OCI-LY1 (cell line): Measurements from ENCODE around the gene NOTCH4.

Experiments
- H2AFZ ChIP-seq: fragments of 200-600 bp; sonication (generic), shearing (Covaris generic); 2 replicates; pipeline ENCODE4 v1.6.0; 2014; ENCODE audit warnings: antibody characterized with exemption, mild to moderate bottlenecking, low read length
- H3F3A ChIP-seq: fragments of 200-600 bp; sonication (generic), shearing (Covaris generic); 2 replicates; pipeline ENCODE4 v1.6.0; 2014; ENCODE audit warnings: mild to moderate bottlenecking, antibody characterized with exemption, low read length, moderate library complexity; ENCODE audit not compliant: insufficient read depth
- H3K27ac ChIP-seq: fragments of 200-600 bp; sonication (generic); 2 replicates; pipeline ENCODE4 v1.5.1; 2014; ENCODE audit warnings: low read length, mixed run types, mild to moderate bottlenecking, low read depth; ENCODE audit not compliant: poor library complexity, severe bottlenecking
- H3K27me3 ChIP-seq: fragments of 200-600 bp; sonication (generic); 2 replicates; pipeline ENCODE4 v1.6.0; 2014; ENCODE audit warnings: antibody characterized with exemption, mild to moderate bottlenecking, low read length, moderate library complexity; ENCODE audit not compliant: insufficient read depth
- H3K36me3 ChIP-seq: fragments of 200-600 bp; sonication (generic); 2 replicates; pipeline ENCODE4 v1.6.1; 2014; ENCODE audit warnings: mild to moderate bottlenecking, antibody characterized with exemption, low read length, moderate library complexity, mixed read lengths; ENCODE audit not compliant: insufficient read depth
- H3K4me1 ChIP-seq: fragments of 200-600 bp; sonication (generic); 2 replicates; pipeline ENCODE4 v1.5.1; 2014; ENCODE audit warnings: mild to moderate bottlenecking, low read length, moderate library complexity; ENCODE audit not compliant: insufficient read depth, severe bottlenecking
- H3K4me2 ChIP-seq: fragments of 200-600 bp; sonication (generic), shearing (Covaris generic); 2 replicates; pipeline ENCODE4 v1.6.1; 2014; ENCODE audit warnings: low read length
- H3K4me3 ChIP-seq: fragments of 200-600 bp; sonication (generic); 2 replicates; pipeline ENCODE4 v1.5.1; 2014; ENCODE audit warnings: low read length, low read depth, mild to moderate bottlenecking, mixed read lengths; ENCODE audit not compliant: poor library complexity, severe bottlenecking
- H3K79me2 ChIP-seq: fragments of 200-600 bp; shearing (Covaris generic); 2 replicates; pipeline ENCODE4 v1.6.1; 2016; ENCODE audit warnings: mixed run types, low read length, mixed read lengths; ENCODE audit not compliant: insufficient read depth
- H3K9ac ChIP-seq: fragments of 200-600 bp; sonication (generic), shearing (Covaris generic); 2 replicates; pipeline ENCODE4 v1.6.1; 2014; ENCODE audit warnings: mild to moderate bottlenecking, low read length, mixed read lengths
- H3K9me2 ChIP-seq: fragments of 200-600 bp; sonication (generic), shearing (Covaris generic); 2 replicates; pipeline ENCODE4 v1.6.1; 2014; ENCODE audit warnings: low read depth, mild to moderate bottlenecking, low read length, mixed read lengths
- H3K9me3 ChIP-seq: fragments of 200-600 bp; shearing (Covaris generic); 2 replicates; pipeline ENCODE4 v1.6.1; 2014; ENCODE audit warnings: low read length, mixed read lengths
- H4K20me1 ChIP-seq: fragments of 200-600 bp; sonication (generic), shearing (Covaris generic); 2 replicates; pipeline ENCODE4 v1.6.0; 2016; ENCODE audit warnings: mild to moderate bottlenecking, low read length; ENCODE audit not compliant: insufficient read depth
- CTCF ChIP-seq: fragments of 200-600 bp; sonication (generic), shearing (Covaris generic); IDR thresholded peaks from 2 replicates; pipeline ENCODE4 v1.5.1; 2017; ENCODE audit warnings: mild to moderate bottlenecking, antibody characterized with exemption, low read length, moderate library complexity, mixed read lengths
- EZH2 ChIP-seq: fragments of 200-600 bp; sonication (generic), shearing (Covaris generic); IDR thresholded peaks from 2 replicates; pipeline ENCODE4 v1.8.0; 2017; ENCODE audit warnings: borderline replicate concordance, mixed run types, mild to moderate bottlenecking, antibody characterized with exemption, low read length, moderate library complexity, mixed read lengths

Gene NOTCH4

GRCh38 chr6:32192608-32193039, 31.2 kb downstream of the NOTCH4 start, which contains the start of gene GPSM3:
TSS of gene GPSM3 (minus strand) at chr6:32192643. CDS start at chr6:32192513, 130 bp downstream.
- Histone ChIP-seq H3K9ac (peak within 1 kb of the TSS; percentile 86), H3F3A (0 out of 2 replicates have a peak, but pooled peaks cover 3% of the 10 kb centered on the region), H3K27me3 (no peaks in the 10 kb centered on the region), H3K9me3 (no peaks in the 10 kb centered on the region), H4K20me1 (no peaks in the 10 kb centered on the region), H3K4me2 (peak within 1 kb of the TSS; percentile 86), H3K79me2 (no peaks in the 10 kb centered on the region), H3K9me2 (no peaks in the 10 kb centered on the region), H3K4me3 (peak within 1 kb of the TSS; percentile 73), H3K36me3 (peaks cover 7% of the 10 kb centered on the region; the same call in 1 of the 2 replicates), H3K27ac (peak within 1 kb of the TSS; percentile 88), H2AFZ (peak within 1 kb of the TSS; percentile 54; the same call in 1 of the 2 replicates), H3K4me1 (peaks cover 65% of the 10 kb centered on the region)
- TF ChIP-seq EZH2 (no peak), CTCF (no peak)

- peak overlapping the region; percentile 86 for H3K9ac ChIP-seq
- H3K27ac ChIP-seq = peak overlapping the region; percentile 88
- peak overlapping the region; percentile 86 for H3K4me2 ChIP-seq
Measured at GRCh38 chr6:32191696-32192607, 31.9 kb downstream of the NOTCH4 start.

More at GRCh38 chr6:32191696-32192607, 31.9 kb downstream of the NOTCH4 start:
- H3K79me2 ChIP-seq = no peaks in the 10 kb centered on the region
- H3K4me1 ChIP-seq = peaks cover 58% of the 10 kb centered on the region
- no peaks in the 10 kb centered on the region for H3K9me2 ChIP-seq
- H3K36me3 ChIP-seq = peaks cover 14% of the 10 kb centered on the region; the same call in 1 of the 2 replicates
- TF ChIP-seq CTCF (no peak), EZH2 (no peak)
- no peaks in the 10 kb centered on the region for H4K20me1 ChIP-seq
- H2AFZ ChIP-seq = no peak overlapping the region
- no peaks in the 10 kb centered on the region for H3K27me3 ChIP-seq
- H3K4me3 ChIP-seq = peak overlapping the region; percentile 73
- H3K9me3 ChIP-seq = no peaks in the 10 kb centered on the region
- H3F3A ChIP-seq = 0 out of 2 replicates have a peak, but pooled peaks cover 3% of the 10 kb centered on the region
